Esophagus (tissue), 2 donors: Measurements from ENCODE around the gene PIEZO1. TPM values are rescaled to one million over a fixed set of nuclear protein-coding genes. Genes with fewer than 3 reads are reported as not detected.

Experiments
- H3K27ac ChIP-seq, 2 donors: one replicate each; pipeline ENCODE4 v1.5.1; 2013; ENCODE audit warnings: low read depth in 2 of 2, mild to moderate bottlenecking in 2 of 2, inconsistent platforms in 1 of 2, low read length in 1 of 2, moderate library complexity in 1 of 2
- H3K27me3 ChIP-seq, 2 donors: one replicate each; pipeline ENCODE4 v1.6.1; 2013; ENCODE audit warnings: low read length in 2 of 2, control low read depth in 1 of 2, mild to moderate bottlenecking in 1 of 2; ENCODE audit not compliant: insufficient read depth in 2 of 2, control insufficient read depth in 1 of 2
- H3K36me3 ChIP-seq, 2 donors: one replicate each; pipeline ENCODE4 v1.6.1; 2013; ENCODE audit warnings: low read length in 1 of 2; ENCODE audit not compliant: control insufficient read depth in 2 of 2, insufficient read depth in 2 of 2
- H3K4me1 ChIP-seq, 2 donors: one replicate each; pipeline ENCODE4 v1.6.1; 2013; ENCODE audit warnings: low read length in 1 of 2; ENCODE audit not compliant: control insufficient read depth in 2 of 2, insufficient read depth in 2 of 2
- H3K4me3 ChIP-seq, 2 donors: one replicate each; pipeline ENCODE4 v1.5.1; 2013; ENCODE audit warnings: low read length in 2 of 2, mild to moderate bottlenecking in 2 of 2, low read depth in 1 of 2, moderate library complexity in 1 of 2
- H3K9me3 ChIP-seq, 2 donors: one replicate each; pipeline ENCODE4 v1.6.1; 2013; ENCODE audit warnings: mild to moderate bottlenecking in 2 of 2, low read depth in 1 of 2, low read length in 1 of 2, moderate library complexity in 1 of 2; ENCODE audit not compliant: control insufficient read depth in 2 of 2, insufficient read depth in 1 of 2
- WGBS, 2 donors: extraction: QIAGEN DNeasy Blood & Tissue Kit; methylation state at CpG; one replicate each; pipeline ENCODE4 v1.1.7; 2013; 5-methylcytosine and 5-hydroxymethylcytosine counted together
- polyA plus RNA-seq, 2 donors: library from polyadenylated mRNA; stranded (reverse); fragments of 200-250 nt; gene quantifications; one replicate each; pipeline ENCODE4 v1.2.3, GENCODE V29; 2013
- donor health status: healthy with polysubstance abuse.
- donor health status: Bipolar disorder and iron deficiency.

PIEZO1 gene
- polyA plus RNA-seq, 2 donors, result 102 to 172 TPM

DNA sequence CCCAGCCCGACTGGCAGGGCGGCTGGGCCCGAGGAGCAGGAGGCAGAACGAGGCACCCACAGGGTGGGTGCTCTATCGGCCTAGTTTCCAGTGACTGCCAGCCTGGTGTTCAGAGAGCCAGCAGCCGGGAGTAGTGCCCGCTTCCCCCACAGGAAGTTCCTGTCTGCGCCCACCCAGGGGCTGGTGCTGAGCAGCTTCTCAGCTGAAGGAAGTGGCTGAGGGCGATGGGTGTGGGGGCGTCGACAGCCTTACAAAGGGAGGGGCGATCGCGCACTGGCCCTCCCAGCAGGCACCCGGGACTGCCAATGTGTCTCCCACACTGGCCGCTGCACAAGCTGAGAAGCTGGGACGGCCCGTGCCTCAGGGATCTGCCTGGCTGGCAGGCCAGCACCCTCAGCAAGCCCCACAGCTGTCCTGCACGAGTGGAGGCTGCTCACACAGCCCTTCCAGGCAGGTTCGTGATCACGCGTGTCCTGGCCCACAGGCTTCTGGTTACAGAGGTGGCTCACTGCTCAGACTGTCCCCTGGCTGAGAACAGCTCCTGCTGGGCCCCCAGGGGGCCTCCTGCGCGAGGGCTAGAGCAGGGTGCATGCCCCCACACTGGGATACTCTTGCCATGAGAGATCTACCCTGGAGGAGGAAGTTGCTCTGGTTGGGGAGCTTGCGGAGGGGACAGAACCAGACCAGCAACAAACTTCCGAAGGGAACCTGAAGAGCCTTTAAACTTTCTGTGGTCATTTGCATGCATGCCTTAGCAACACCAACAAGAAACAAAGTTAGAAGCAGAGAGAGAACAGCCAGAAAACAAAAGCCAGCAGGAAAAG is 81.3 kb downstream of the PIEZO1 start:
- peaks cover 0 to 8% of the 10 kb centered on the region in 2 donors for H3K36me3 ChIP-seq
- 62 to 64% methylated on average over 26 of the region's 26 CpGs for WGBS, 2 donors
- H3K27me3 ChIP-seq, result no peaks in the 10 kb centered on the region
- H3K9me3 ChIP-seq, result peaks cover 0 to 2% of the 10 kb centered on the region in 2 donors
- H3K4me3 ChIP-seq, result peak overlapping the region in 1 of 2 donors; percentile 30
- peaks cover 3 to 14% of the 10 kb centered on the region in 2 donors for H3K4me1 ChIP-seq
- H3K27ac ChIP-seq, result peak overlapping the region; percentile 51 to 57

DNA sequence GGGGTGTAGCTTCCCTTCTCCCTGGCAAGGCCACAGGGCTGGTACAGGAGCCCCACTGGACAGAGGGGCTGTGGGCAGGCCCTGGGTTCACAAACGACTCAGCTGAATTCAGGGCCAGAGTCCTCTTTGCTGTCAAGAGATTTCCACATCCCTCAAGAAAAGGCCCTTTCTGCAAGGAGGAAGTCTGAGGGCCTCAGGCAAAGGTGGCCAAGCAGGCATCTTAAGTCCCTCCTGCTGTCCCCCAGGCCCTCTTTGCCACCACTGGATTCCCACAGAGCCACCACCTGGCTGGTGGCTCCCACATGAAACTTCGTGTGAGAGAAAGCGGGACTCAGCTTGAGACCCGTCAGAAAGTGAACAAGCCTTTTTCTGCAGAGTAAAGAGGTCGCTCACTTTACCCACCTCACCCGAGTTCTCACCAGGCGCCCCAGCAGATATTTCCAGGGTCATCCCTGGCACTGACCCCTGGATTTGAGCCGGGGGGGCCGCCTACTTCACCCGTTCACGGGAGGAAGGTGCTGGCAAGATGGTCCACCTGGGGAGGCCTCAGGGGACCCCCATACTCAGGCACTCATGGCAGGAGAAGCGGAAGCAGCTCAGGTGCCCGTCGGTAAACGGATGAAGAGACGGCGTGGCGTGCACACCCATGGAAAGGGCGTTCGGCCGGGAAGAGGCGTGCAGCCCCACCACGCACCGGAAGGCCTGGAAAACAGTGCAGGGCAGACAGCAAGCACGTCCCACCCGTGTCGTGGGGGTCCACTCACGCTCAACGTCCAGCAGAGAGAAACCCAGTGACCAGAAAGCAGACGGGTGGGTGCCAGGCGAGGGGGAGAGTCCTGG is 82.4 kb downstream of the PIEZO1 start:
- 70 to 74% methylated on average over 31 of the region's 31 CpGs for WGBS, 2 donors
- peaks cover 0 to 17% of the 10 kb centered on the region in 2 donors for H3K36me3 ChIP-seq
- H3K9me3 ChIP-seq, result peaks cover 0 to 2% of the 10 kb centered on the region in 2 donors
- H3K4me3 ChIP-seq, result peak overlapping the region in 1 of 2 donors; percentile 23
- H3K27me3 ChIP-seq, result no peaks in the 10 kb centered on the region
- H3K4me1 ChIP-seq, result peaks cover 3 to 14% of the 10 kb centered on the region in 2 donors
- H3K27ac ChIP-seq, result peak overlapping the region; percentile 42 to 45

DNA sequence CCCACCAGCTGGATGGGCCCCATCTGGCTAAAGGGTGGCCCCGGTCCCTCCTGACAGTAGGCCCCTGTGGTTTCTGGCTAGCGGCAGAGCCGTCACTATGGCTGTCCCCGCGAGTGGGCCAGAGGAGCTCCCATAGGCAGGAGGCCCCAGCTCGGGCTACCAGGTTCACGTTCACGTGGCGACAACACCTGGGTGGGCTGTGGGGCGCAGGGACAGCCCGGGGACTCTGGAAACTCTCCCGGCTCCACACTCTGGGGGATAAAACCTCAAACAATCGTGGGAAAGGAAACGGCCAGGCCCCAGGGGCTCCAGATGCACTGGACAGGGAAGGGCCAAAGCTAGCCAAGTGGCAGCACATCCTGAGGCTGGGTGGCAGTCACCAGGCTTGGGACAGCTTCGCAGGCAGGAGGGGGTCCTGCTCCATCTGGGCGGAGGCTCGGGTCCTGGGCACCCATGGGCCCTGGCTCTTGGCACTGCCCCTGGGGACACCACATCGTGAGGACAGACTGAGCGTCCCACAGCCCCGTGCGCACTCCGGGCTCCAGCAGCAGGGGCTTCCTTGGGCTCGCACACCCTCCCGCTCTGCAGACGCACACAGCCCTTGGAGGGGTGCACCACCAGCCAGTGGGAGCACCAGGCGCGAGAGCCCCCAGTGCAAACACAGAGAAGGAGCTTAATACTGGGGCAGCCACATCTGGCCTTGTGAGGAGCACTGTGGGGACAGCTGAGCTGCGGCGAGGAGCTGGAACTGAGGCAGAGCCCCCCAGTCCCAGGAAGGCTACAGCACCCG is 83.2 kb downstream of the PIEZO1 start:
- peaks cover 0 to 2% of the 10 kb centered on the region in 2 donors for H3K9me3 ChIP-seq
- peaks cover 3 to 9% of the 10 kb centered on the region in 2 donors for H3K4me1 ChIP-seq
- peak overlapping the region in 1 of 2 donors; percentile 18 for H3K4me3 ChIP-seq
- WGBS, 2 donors, result 75 to 77% methylated on average over 30 of the region's 30 CpGs
- H3K36me3 ChIP-seq, result peaks cover 0 to 23% of the 10 kb centered on the region in 2 donors
- H3K27ac ChIP-seq, result peak overlapping the region; percentile 45 to 53
- H3K27me3 ChIP-seq, result no peaks in the 10 kb centered on the region

DNA sequence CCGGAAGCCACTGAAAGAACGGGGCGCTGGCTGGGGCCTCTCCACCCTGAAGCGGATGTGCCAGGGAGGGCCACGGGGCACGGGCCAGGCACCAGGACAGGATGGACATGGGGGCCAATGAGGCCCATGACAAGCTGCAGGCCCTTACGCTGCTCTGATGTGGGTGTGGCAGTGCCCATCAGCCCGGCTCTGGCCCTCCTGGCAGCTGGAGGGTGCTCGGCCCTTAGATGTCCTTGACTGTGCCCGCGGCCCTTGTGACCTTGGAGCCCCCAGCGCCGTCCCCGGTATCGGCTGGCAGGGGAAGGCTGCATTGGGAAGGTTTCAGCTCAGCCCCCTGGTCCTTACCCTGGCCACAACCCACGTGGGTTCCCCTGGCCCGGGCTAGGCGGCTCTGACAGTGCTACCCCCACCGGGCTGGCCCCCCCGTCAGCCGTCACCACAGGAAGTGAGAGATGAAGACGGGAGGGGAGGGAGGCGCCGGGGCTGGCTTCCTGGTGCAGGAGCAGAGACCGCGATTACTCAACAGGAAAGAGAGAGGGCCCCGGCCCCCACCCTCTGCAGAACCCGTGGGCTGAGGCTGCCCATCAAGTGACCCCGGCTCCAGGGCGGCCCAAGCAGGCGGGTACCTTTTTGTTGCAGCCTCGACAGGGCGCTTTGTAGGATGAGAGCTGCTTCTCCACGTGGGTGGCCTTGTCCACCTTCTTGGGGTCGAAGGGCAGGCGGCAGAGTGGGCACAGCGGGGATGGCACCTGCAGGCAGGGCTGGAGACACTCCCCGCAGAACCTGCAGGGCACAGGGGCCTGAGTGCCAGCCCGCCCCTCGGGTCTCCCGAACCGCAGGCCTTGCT is 84.2 kb downstream of the PIEZO1 start:
- H3K9me3 ChIP-seq, result peaks cover 0 to 2% of the 10 kb centered on the region in 2 donors
- H3K27ac ChIP-seq, result peak overlapping the region; percentile 45 to 60

DNA sequence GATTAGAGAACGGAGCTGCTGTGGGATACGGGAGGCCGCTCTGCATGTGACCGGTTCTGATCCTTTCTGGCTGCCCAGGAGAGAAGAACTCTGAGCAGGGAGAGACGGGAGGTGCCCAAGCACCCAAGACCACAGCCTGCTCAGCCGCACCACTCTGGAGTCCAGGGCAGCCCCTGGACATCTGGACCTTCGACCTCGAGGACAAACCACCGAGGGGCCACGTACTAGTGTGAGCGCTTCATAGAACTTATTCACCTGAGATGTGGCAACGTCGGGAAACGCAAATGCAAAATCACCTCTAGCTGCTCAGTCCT is 84.7 kb downstream of the PIEZO1 start:
- H3K9me3 ChIP-seq, result peaks cover 0 to 2% of the 10 kb centered on the region in 2 donors
- 68 to 70% methylated on average over 14 of the region's 14 CpGs for WGBS, 2 donors
- H3K4me1 ChIP-seq, result peaks cover 3 to 9% of the 10 kb centered on the region in 2 donors
- peaks cover 0 to 23% of the 10 kb centered on the region in 2 donors for H3K36me3 ChIP-seq
- no peak overlapping the region for H3K4me3 ChIP-seq
- H3K27me3 ChIP-seq, result no peaks in the 10 kb centered on the region
- peak overlapping the region; percentile 25 to 60 for H3K27ac ChIP-seq

More for the DNA sequence above, 84.2 kb downstream of the PIEZO1 start:
- peaks cover 3 to 9% of the 10 kb centered on the region in 2 donors for H3K4me1 ChIP-seq
- peaks cover 0 to 23% of the 10 kb centered on the region in 2 donors for H3K36me3 ChIP-seq
- WGBS, 2 donors, result 55 to 61% methylated on average over 39 to 42 of the region's 42 CpGs
- no peaks in the 10 kb centered on the region for H3K27me3 ChIP-seq
- peak overlapping the region in 1 of 2 donors; percentile 21 for H3K4me3 ChIP-seq

DNA sequence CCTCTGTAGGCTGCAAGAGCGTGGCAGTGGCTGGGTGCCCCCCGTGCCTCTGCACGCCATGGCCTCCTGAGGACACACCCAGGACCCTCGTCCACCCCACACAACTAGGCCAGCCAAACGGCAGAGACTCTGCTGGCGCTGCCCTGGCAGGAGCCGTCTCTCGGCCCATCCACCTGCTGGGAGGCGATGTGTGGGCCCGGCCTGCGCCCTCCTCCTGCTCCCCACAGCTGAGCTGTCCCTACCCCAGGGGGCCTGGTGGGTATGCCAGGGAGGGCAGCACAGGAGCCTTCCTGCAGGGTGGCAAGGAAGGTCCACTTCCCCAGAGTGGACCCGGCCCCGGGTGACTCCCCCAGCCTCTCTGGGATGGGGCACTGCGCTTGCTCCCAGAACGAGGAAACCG is 85.8 kb downstream of the PIEZO1 start:
- H3K27me3 ChIP-seq, result no peaks in the 10 kb centered on the region
- H3K27ac ChIP-seq, result no peak overlapping the region
- WGBS, 2 donors, result 93 to 95% methylated on average over 14 to 16 of the region's 16 CpGs
- peaks cover 0 to 23% of the 10 kb centered on the region in 2 donors for H3K36me3 ChIP-seq
- no peak overlapping the region for H3K4me3 ChIP-seq
- H3K4me1 ChIP-seq, result peaks cover 3 to 5% of the 10 kb centered on the region in 2 donors
- H3K9me3 ChIP-seq, result peaks cover 0 to 2% of the 10 kb centered on the region in 2 donors

DNA sequence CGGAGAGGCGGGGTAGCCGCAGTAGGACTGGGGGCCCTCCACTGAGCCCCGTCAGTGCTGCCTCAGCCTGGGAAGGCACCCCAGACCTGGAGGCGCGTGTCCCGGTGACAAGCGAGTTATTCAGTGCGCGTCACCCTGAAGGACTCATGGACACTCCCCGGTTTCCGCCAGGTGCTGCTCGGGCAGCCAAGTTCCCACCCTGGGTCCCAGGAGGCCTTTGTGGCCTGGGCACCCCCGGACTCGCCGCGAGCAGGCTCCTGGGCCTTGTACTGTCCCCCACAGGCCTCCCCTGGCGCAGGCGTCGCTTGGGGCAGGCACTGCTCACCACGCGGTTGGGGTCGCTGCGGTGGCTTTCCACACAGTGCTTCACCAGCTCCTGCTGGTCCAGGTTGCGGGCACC is 86.4 kb downstream of the PIEZO1 start:
- Histone ChIP-seq H3K27ac (no peak overlapping the region), H3K27me3 (no peaks in the 10 kb centered on the region), H3K36me3 (peaks cover 0 to 23% of the 10 kb centered on the region in 2 donors), H3K4me1 (peaks cover 3 to 5% of the 10 kb centered on the region in 2 donors), H3K9me3 (peaks cover 0 to 2% of the 10 kb centered on the region in 2 donors), H3K4me3 (no peak overlapping the region)
- 94 to 95% methylated on average over 24 to 25 of the region's 25 CpGs for WGBS, 2 donors

DNA sequence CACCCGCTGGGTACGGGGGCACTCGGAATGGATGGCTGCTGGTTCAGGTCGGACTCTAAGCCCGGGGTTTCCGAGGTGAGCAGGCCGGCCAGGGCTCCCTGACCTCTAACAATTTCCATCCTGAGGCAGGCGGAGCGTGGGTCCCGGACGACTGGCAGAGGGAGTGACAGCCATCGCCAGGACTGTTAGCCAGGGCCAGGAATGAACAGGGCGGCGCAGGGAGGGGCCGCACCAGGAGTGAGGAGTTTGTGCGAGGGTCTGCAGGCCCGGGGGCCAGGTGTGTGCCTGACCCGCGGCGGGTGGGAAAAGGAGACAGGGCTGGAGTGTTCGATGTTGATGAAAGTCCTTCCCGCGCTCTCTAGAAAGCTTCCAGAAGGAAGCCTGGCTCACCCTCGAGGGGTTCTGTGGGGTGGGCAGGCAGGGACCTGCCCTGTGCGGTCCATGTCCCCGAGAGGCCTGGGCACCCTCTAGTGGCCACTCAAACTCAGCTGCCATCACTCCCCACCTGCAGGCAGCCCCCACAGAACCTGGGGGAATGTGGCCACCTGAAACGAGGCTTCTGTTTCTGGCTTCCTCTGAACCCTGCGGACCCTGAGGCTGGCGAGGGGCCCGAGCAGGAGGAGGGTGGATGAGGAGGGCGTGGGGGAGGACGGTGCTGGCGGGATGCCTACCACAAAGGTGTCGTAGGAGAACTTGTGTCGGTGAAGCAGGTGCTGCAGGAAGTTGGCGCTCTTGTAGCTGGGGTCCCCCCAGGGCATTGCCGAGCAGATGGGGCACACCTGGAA is 87.0 kb downstream of the PIEZO1 start:
- peaks cover 3 to 5% of the 10 kb centered on the region in 2 donors for H3K4me1 ChIP-seq
- H3K4me3 ChIP-seq, result no peak overlapping the region
- peaks cover 0 to 23% of the 10 kb centered on the region in 2 donors for H3K36me3 ChIP-seq
- WGBS, 2 donors, result 84% methylated on average over 36 to 37 of the region's 37 CpGs
- no peak overlapping the region for H3K27ac ChIP-seq
- peaks cover 0 to 2% of the 10 kb centered on the region in 2 donors for H3K9me3 ChIP-seq
- no peaks in the 10 kb centered on the region for H3K27me3 ChIP-seq
